CD14-positive monocyte (primary cell): ENCODE measurements around the gene CFAP410. TPM values are rescaled to one million over a fixed set of nuclear protein-coding genes. Genes with fewer than 3 reads are reported as not detected.

ENCODE experiments used
- DNase-seq, 3 donors: peaks; one replicate each; pipeline ENCODE4 v3.0.0-alpha.2; 2011 to 2022
- H2AFZ ChIP-seq: 2 replicates; pipeline ENCODE4 v1.6.0; 2012; ENCODE audit warnings: mild to moderate bottlenecking, low read depth, low read length, inconsistent platforms; ENCODE audit not compliant: insufficient read depth, poor library complexity, severe bottlenecking
- H3K27ac ChIP-seq, 2 donors: 1 replicate in 1 of 2; 2 replicates in 1 of 2; pipeline ENCODE4 v1.5.1; 2012 to 2013; ENCODE audit warnings: low read length in 2 of 2, control low read depth in 1 of 2, inconsistent platforms in 1 of 2, low read depth in 1 of 2, mild to moderate bottlenecking in 1 of 2
- H3K27me3 ChIP-seq, 2 donors: one replicate each; pipeline versions ENCODE4 v1.6.0 to v1.6.1; 2011 to 2013; ENCODE audit warnings: low read length in 2 of 2; ENCODE audit not compliant: control insufficient read depth in 2 of 2, insufficient read depth in 2 of 2
- H3K36me3 ChIP-seq, 2 donors: replicated peaks in 1 of 2; 1 replicate in 1 of 2; 2 replicates in 1 of 2; pipeline versions ENCODE4 v1.5.1 to v1.6.1; 2012 to 2013; ENCODE audit warnings: low read length in 2 of 2, control low read depth in 1 of 2, inconsistent platforms in 1 of 2, mild to moderate bottlenecking in 1 of 2; ENCODE audit not compliant: insufficient read depth in 2 of 2, control insufficient read depth in 1 of 2
- H3K4me1 ChIP-seq, 2 donors: 1 replicate in 1 of 2; 2 replicates in 1 of 2; pipeline versions ENCODE4 v1.5.1 to v1.6.1; 2012 to 2013; ENCODE audit warnings: low read length in 2 of 2, control low read depth in 1 of 2, inconsistent platforms in 1 of 2, mild to moderate bottlenecking in 1 of 2, moderate library complexity in 1 of 2; ENCODE audit not compliant: insufficient read depth in 2 of 2, control insufficient read depth in 1 of 2
- H3K4me2 ChIP-seq: replicated peaks from 2 replicates; pipeline ENCODE3; 2012; ENCODE audit warnings: low read length, moderate library complexity, mild to moderate bottlenecking; ENCODE audit not compliant: poor library complexity, severe bottlenecking; ENCODE audit errors: extremely low read depth
- H3K4me3 ChIP-seq, 3 experiments: fragments of 200-600 bp in 1 of 3; sonication (generic) in 1 of 3; replicated peaks in 1 of 3; 1 replicate in 2 of 3; 2 replicates in 1 of 3; pipeline ENCODE4 v1.5.1; 2011 to 2013; ENCODE audit warnings: low read length in 3 of 3, mild to moderate bottlenecking in 3 of 3, control low read depth in 2 of 3, low read depth in 2 of 3, inconsistent platforms in 1 of 3, moderate library complexity in 1 of 3
- H3K79me2 ChIP-seq: 2 replicates; pipeline ENCODE4 v1.6.0; 2012; ENCODE audit warnings: mild to moderate bottlenecking, control low read depth, inconsistent platforms, low read length, moderate library complexity; ENCODE audit not compliant: insufficient read depth
- H3K9ac ChIP-seq: 2 replicates; pipeline ENCODE4 v1.6.0; 2017; ENCODE audit warnings: low read length, mild to moderate bottlenecking; ENCODE audit not compliant: insufficient read depth, poor library complexity, severe bottlenecking
- H3K9me3 ChIP-seq, 2 donors: replicated peaks in 1 of 2; 1 replicate in 1 of 2; 2 replicates in 1 of 2; pipeline versions ENCODE4 v1.5.1 to v1.6.1; 2012 to 2013; ENCODE audit warnings: low read length in 2 of 2, control low read depth in 1 of 2; ENCODE audit not compliant: control insufficient read depth in 1 of 2, insufficient read depth in 1 of 2
- H4K20me1 ChIP-seq: 2 replicates; pipeline ENCODE4 v1.6.0; 2012; ENCODE audit warnings: mild to moderate bottlenecking, low read length, control low read depth, moderate library complexity; ENCODE audit not compliant: insufficient read depth
- H3K27ac Mint-ChIP-seq, 7 donors: one replicate each; pipeline ENCODE4 v1.8.0; 2020; ENCODE audit warnings: mild to moderate bottlenecking in 7 of 7, mixed read lengths in 7 of 7, moderate library complexity in 6 of 7, inconsistent platforms in 2 of 7
- H3K27me3 Mint-ChIP-seq, 3 donors: one replicate each; pipeline ENCODE4 v1.8.0; 2021 to 2022; ENCODE audit warnings: low read depth in 3 of 3, mild to moderate bottlenecking in 3 of 3, mixed read lengths in 3 of 3, moderate library complexity in 3 of 3, inconsistent platforms in 1 of 3
- H3K36me3 Mint-ChIP-seq, 2 donors: one replicate each; pipeline ENCODE4 v1.8.0; 2020; ENCODE audit warnings: mixed read lengths in 2 of 2, inconsistent platforms in 1 of 2, mild to moderate bottlenecking in 1 of 2
- H3K4me1 Mint-ChIP-seq: one replicate; pipeline ENCODE4 v1.8.0; 2020; ENCODE audit warnings: mild to moderate bottlenecking, mixed read lengths
- H3K4me3 Mint-ChIP-seq, 2 donors: one replicate each; pipeline ENCODE4 v1.8.0; 2020; ENCODE audit warnings: mild to moderate bottlenecking in 2 of 2, mixed read lengths in 2 of 2, moderate library complexity in 1 of 2
- H3K9me3 Mint-ChIP-seq, 7 donors: one replicate each; pipeline ENCODE4 v1.8.0; 2020 to 2022; ENCODE audit warnings: mixed read lengths in 7 of 7, mild to moderate bottlenecking in 6 of 7, moderate library complexity in 6 of 7, inconsistent platforms in 2 of 7
- WGBS: methylation state at CpG from one replicate; pipeline ENCODE4 v1.1.5; 2013; ENCODE audit warnings: missing lambda C conversion rate; ENCODE audit not compliant: insufficient coverage; 5-methylcytosine and 5-hydroxymethylcytosine counted together
- intact Hi-C, 2 donors: fragments of 100-400 bp; cut with micrococcal nuclease; formaldehyde crosslinking; loops; one replicate each; pipeline versions ENCODE4 v1.15.0 to v1.15.1; 2023
- polyA plus RNA-seq, 3 donors: library from polyadenylated mRNA; depleted of rRNA in 1 of 3; unstranded in 2 of 3; stranded (reverse) in 1 of 3; fragments of 300-500 nt in 2 of 3; fragments of >200 nt in 1 of 3; fragmentation: Illumina TruSeq in 2 of 3; gene quantifications; 1 replicate in 2 of 3; 2 replicates in 1 of 3; pipeline ENCODE4 v1.2.3, GENCODE V29; 2012 to 2021
- TF ChIP-seq, protein P1 (sequence below): fragments of 200-600 bp; IDR thresholded peaks from one replicate; pipeline ENCODE4 v1.8.0; 2022; ENCODE audit warnings: antibody characterized with exemption, mild to moderate bottlenecking

Gene CFAP410
- polyA plus RNA-seq, 3 donors = 14.8 to 23.5 (median 17.3) TPM

GRCh38 chr21:44323591-44323990 is 15.6 kb downstream of the CFAP410 start:
- Histone ChIP-seq H3K27me3 (no peaks in the 10 kb centered on the region), H3K4me1 (no peaks in the 10 kb centered on the region), H3K79me2 (no peaks in the 10 kb centered on the region), H3K4me3 (no peak overlapping the region), H3K36me3 (peaks cover 81 to 82% of the 10 kb centered on the region in 2 donors), H3K4me2 (no peak overlapping the region), H2AFZ (no peak overlapping the region), H3K27ac (no peak overlapping the region), H4K20me1 (peaks cover 14% of the 10 kb centered on the region), H3K9ac (no peak overlapping the region), H3K9me3 (no peaks in the 10 kb centered on the region)
- H3K9me3 Mint-ChIP-seq = no peaks in the 10 kb centered on the region
- TF ChIP-seq, protein P1, sequence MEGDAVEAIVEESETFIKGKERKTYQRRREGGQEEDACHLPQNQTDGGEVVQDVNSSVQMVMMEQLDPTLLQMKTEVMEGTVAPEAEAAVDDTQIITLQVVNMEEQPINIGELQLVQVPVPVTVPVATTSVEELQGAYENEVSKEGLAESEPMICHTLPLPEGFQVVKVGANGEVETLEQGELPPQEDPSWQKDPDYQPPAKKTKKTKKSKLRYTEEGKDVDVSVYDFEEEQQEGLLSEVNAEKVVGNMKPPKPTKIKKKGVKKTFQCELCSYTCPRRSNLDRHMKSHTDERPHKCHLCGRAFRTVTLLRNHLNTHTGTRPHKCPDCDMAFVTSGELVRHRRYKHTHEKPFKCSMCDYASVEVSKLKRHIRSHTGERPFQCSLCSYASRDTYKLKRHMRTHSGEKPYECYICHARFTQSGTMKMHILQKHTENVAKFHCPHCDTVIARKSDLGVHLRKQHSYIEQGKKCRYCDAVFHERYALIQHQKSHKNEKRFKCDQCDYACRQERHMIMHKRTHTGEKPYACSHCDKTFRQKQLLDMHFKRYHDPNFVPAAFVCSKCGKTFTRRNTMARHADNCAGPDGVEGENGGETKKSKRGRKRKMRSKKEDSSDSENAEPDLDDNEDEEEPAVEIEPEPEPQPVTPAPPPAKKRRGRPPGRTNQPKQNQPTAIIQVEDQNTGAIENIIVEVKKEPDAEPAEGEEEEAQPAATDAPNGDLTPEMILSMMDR = no peak
- peaks cover 32 to 74% of the 10 kb centered on the region in 2 donors for H3K36me3 Mint-ChIP-seq
- 88% methylated on average over 20 of the region's 20 CpGs for WGBS
- H3K27me3 Mint-ChIP-seq = no peaks in the 10 kb centered on the region
- no peak overlapping the region for H3K4me3 Mint-ChIP-seq
- H3K27ac Mint-ChIP-seq = peak overlapping the region in 1 of 7 donors; percentile 26
- no peak for DNase-seq
- intact Hi-C loops = no loop called here
- H3K4me1 Mint-ChIP-seq = no peaks in the 10 kb centered on the region

DNA sequence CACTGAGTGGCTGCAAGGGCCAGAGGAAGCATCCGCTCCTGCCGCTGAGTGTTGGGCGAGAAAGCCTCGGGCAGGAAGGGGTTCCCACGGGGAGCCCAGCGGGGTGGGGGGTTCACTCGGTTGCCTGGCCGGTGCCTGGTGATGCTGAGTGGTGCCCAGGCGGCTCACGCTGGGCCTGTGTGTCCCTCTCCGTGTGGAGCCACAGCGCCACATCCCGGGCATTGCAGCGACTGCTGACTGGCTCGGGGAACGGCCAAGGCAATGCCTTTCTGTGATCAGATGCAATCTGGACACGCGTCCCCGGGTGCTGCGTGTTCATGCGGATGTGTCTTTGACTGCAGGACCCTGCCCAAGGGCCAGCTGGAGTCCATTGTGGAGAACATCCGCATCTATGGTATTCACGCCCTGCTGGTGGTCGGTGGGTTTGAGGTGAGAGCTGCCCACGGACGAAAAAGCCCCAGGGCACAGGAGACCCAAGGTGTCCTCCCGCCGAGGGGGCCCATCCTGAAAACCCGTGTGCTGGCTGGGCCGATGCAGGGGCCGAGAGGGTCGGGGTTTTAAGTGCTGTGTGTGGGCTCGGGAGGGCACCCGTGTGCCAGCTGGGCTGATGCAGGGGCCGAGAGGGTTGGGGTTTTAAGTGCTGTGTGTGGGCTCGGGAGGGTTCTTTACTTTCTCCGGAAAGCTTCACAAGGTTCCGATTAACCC is 16.4 kb downstream of the CFAP410 start:
- Mint-ChIP-seq H3K27me3 (no peaks in the 10 kb centered on the region), H3K4me1 (no peaks in the 10 kb centered on the region), H3K9me3 (no peaks in the 10 kb centered on the region), H3K4me3 (no peak overlapping the region), H3K36me3 (peaks cover 35 to 78% of the 10 kb centered on the region in 2 donors), H3K27ac (no peak overlapping the region)
- intact Hi-C loops = no loop called here
- peaks cover 14% of the 10 kb centered on the region for H4K20me1 ChIP-seq
- H3K27me3 ChIP-seq = no peaks in the 10 kb centered on the region
- WGBS = 95% methylated on average over 34 of the region's 38 CpGs
- H3K9me3 ChIP-seq = no peaks in the 10 kb centered on the region
- DNase-seq = no peak
- TF ChIP-seq, protein P1 = no peak
- H3K27ac ChIP-seq = no peak overlapping the region
- no peaks in the 10 kb centered on the region for H3K79me2 ChIP-seq
- no peak overlapping the region for H2AFZ ChIP-seq
- H3K4me2 ChIP-seq = no peak overlapping the region
- H3K36me3 ChIP-seq = peaks cover 88 to 90% of the 10 kb centered on the region in 2 donors
- H3K4me1 ChIP-seq = no peaks in the 10 kb centered on the region
- no peak overlapping the region for H3K4me3 ChIP-seq
- H3K9ac ChIP-seq = no peak overlapping the region
